ENCODE results near the gene LAMA1.
"Not testable (repeated sequence)": the region's sequence is repeated elsewhere in the genome, so short reads cannot be mapped to it uniquely, and the experiment has no call there.

Gene LAMA1

GRCh38 chr18:6940451-6940850 is 177.1 kb downstream of the LAMA1 start:
- no peak for DNase-seq

GRCh38 chr18:6939972-6940371 is 177.6 kb downstream of the LAMA1 start:
- no peak for DNase-seq

- not testable (repeated sequence) for DNase-seq
Observed at GRCh38 chr18:6938403-6938802, 179.2 kb downstream of the LAMA1 start.

- no peak for DNase-seq
Observed at GRCh38 chr18:6938003-6938402, 179.6 kb downstream of the LAMA1 start.

DNA sequence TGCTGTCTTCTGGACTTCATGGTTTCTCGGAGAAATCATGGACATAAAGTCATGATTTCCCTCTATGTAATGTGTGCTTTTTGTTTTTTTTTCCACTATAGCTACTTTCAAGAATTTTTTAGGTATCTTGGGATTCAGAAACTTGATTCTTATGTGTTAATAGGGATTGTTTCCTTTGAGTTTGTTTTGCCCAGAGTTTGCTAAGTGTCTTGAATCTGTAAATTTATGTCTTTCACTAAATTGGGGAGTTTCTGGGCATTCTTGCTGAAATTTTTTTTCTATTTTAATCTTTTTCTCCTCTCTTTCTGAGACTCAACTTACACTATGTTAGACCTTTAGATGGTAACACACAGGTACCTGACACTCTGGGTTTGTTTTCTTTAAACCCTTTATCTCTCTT is 182.7 kb downstream of the LAMA1 start:
- DNase-seq = no peak

- DNase-seq = no peak
Observed at GRCh38 chr18:6929370-6930102, 188.1 kb downstream of the LAMA1 start.

DNA sequence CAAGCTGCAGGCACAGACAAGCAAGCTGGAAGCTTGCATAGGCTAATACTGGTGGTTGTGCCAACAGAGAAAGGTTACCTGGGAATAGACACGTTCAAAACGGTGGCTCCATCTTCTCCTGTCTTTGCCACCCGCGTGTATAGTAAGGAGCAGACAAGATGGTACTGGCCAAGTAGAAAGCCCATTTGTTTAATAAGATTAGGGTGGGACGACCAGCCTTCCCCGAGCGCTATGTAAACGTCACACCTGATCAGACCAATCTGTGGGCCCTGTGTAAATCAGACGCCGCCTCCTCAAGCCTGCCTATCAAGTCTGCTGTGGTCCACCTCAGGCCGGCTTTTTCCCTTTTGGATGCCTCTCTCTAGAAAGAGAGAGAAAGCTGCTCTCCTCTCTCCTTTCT is 189.2 kb downstream of the LAMA1 start:
- no peak for DNase-seq

DNA sequence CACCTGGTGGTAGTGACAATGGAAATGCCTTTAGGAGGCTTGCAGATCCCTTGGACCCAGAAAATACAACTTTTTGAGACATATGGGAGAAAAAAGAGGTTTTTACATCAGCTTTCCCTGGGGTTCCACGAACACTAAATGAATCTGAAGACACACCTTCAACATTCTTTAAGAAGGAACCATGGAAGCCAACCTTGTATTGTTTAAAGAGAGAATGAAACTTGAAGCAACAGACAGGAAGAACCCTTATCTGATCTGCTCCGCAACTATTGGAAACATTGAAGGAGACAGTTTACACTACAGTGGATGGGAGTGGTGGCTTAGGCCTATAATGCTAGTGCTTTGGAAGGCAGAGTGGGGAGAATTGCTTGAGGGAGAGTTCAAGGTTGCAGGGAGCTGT is 190.4 kb downstream of the LAMA1 start:
- DNase-seq = no peak

DNA sequence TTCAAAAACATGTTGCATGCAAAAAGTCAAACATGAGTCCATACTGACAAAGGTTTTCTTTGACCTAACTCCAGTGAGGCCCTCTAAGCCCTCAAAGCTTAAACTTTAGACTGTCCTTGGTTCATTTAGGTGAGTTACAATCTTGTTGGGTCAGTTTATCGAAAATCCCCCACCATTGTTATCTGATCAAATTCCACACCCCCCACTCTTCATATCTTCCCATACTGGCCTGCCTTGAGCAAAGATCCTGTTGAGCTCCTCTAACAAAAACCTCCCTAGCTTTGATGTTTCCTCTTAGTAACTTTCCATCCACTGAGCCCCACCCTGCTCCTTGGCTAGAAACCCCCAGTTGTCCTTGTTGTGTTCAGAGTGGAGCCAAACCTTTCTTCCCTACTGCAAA is 194.4 kb downstream of the LAMA1 start:
- no peak for DNase-seq

DNA sequence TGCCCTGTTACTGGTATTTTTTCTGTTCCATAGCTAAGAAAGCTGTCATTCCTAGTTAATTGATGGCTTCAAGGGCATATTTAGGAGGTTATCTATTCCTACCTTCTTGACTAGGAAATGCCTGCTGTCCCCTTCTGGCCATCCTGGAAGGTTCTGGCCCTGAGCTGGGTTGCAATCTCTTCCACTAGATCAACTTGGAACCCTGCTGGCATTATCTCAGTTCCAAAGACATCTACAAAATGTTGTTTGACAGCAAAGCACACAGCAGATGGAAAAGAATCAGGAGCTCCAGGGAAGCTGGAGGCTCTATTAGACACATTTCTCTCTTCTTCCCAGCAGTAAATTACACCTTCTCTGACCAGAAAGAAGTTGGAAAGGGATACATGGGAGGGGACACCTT is 196.0 kb downstream of the LAMA1 start:
- DNase-seq = no peak

- DNase-seq = peak; percentile 28
Observed at GRCh38 chr18:6920099-6920955, 197.3 kb downstream of the LAMA1 start.

- DNase-seq = no peak
Observed at GRCh38 chr18:6917072-6917471, 200.5 kb downstream of the LAMA1 start.

DNA sequence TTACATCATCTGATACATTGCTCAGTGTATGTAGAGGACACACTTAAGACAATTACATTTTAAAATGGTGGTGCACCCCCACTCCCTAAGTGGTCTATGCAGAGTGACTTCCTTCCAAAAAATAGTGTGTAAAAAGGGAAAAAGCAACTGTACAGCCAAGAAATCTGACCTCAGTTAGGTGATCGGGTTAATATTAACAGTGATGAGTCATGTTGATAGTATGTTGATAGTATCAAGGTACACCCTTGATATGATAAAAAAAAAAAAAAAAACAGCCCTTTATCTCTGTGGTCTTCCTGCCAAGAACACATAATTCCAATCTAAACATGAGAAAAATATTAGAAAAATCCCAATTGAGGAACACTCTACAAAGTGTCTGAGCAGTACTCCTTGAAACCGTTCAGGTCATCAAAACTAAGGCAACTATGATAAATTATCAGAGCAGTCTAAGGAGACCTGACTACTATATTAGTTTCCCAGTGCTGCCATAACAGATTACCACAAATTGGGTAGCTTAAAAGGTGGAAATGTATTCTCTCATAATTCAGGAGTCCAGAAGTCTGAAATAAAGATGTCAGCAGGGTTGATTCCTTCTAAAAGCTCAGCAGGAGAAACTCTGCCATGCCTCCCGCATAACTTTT is 216.2 kb downstream of the LAMA1 start:
- no peak for DNase-seq

- DNase-seq = no peak
Observed at GRCh38 chr18:6891788-6892187, 225.8 kb downstream of the LAMA1 start.

Measured in NCI-H510A (cell line).